ENCODE measurements around the gene SARDH. TPM values are rescaled to one million over a fixed set of nuclear protein-coding genes. Genes with fewer than 3 reads are reported as not detected.

Gene SARDH
- total and polyA plus RNA-seq, 9 of the 15 experiments (the other 6 are each of a cell fraction or from before 2014, with no cell fraction given) = 0.14 TPM; not detected in 8

DNA sequence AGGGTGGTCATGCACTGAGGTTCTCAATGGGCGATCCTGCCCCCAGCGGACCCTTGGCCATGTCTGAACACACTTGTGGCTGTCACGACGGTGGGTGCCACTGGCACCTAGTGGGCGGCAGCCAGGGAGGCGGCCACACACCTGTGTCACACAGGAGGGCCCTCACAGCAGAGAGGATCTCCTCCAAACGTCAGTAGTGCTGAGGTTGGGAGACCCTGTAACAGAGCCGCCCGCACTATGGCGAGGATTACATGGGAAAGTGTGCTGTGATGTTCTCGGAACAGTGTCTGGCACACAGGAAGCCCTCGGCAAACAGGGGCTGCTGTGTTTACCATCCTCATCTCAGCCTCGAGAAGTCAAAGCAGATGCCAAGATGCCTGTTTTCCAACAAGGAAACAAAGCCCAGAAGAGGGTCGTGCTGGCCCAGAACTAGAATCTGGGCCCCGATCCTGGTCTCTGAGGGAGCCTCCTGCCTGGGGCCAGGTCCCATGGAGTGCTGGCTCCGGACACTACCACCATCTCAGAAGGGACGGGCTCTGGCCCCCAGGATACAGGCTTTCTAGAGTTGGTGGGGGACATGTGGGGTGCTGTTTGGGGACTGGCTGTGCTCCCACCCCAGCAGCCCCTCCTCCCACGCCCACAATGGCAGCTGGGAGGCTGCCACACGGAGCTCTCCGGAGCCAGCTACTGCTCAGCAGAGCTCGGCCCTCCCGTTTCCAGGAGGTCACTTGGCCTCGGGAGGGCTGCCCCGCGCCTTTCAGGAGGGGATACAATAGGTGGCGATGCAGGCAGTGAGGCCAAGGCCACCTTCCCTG is 53.8 kb downstream of the SARDH start (continued):
- TF ChIP-seq TAF7 (tag; IDR thresholded peaks at IDR 0.05) = no peak
- no peak for TF ChIP-seq GABPB2 (CRISPR knock-in tag; conservative IDR thresholded peaks at IDR 0.05)
- no peak for TF ChIP-seq NCOR1 (IDR thresholded peaks at IDR 0.05)
- no peak for TF ChIP-seq MCM7 (IDR thresholded peaks at IDR 0.05)
- TF ChIP-seq ETS2 (tag; IDR thresholded peaks at IDR 0.05; ENCODE audit: borderline replicate concordance, poor library complexity, severe bottlenecking) = no peak
- TF ChIP-seq, protein P1, sequence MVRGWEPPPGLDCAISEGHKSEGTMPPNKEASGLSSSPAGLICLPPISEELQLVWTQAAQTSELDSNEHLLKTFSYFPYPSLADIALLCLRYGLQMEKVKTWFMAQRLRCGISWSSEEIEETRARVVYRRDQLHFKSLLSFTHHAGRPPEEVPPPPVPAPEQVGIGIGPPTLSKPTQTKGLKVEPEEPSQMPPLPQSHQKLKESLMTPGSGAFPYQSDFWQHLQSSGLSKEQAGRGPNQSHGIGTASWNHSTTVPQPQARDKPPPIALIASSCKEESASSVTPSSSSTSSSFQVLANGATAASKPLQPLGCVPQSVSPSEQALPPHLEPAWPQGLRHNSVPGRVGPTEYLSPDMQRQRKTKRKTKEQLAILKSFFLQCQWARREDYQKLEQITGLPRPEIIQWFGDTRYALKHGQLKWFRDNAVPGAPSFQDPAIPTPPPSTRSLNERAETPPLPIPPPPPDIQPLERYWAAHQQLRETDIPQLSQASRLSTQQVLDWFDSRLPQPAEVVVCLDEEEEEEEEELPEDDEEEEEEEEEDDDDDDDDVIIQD (CRISPR knock-in tag; IDR thresholded peaks at IDR 0.05) = no peak

DNA sequence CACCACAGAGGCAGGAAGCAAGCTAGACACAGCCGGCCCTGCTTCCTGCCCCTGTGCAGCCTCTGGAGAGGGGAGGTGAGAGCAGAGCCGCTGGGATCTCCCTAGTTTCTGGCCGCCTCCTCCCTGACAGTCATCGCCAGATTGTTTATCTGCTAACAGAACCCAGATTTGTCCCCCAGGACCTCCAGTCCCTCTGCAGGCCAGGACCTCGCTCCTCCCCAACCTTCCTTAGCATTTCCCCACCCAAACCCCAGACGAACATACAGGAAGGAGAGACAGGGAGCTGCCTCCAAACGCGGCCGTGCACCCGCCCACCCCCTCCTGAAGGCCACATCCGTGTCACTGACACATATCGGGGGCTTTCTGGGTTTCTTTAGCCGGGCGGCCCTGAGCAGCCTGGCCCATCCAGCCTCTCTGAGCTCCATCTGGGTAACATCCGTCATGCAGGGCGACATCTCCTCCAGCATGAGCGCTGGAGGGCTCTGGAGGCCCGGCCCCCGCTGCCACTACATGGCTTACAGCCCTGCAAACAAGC is 54.5 kb downstream of the SARDH start:
- Histone ChIP-seq H3K9ac (ENCODE audit: insufficient read depth in 1 of 2, low read depth in 2 of 2, low read length in 2 of 2) (no peak overlapping the region), H3K9me3 (replicated peaks; ENCODE audit: control insufficient read depth, insufficient read depth, low read depth, low read length) (no peaks in the 10 kb centered on the region), H3K79me2 (ENCODE audit: control insufficient read depth, insufficient read depth, low read length) (no peaks in the 10 kb centered on the region), H3K4me1 (replicated peaks in 1 of 2; ENCODE audit: control insufficient read depth in 2 of 2, insufficient read depth in 2 of 2, low read length in 2 of 2) (peaks cover 0 to 5% of the 10 kb centered on the region in 2 experiments; a peak in 1 of 5 replicates), H3K27ac (ENCODE audit: extremely low read depth, low read depth, low read length) (no peak overlapping the region), H3K36me3 (ENCODE audit: control insufficient read depth, insufficient read depth, low read length) (no peaks in the 10 kb centered on the region), H3K4me3 (no peak overlapping the region), H3K27me3 (ENCODE audit: control insufficient read depth in 2 of 2, insufficient read depth in 2 of 2, low read length in 2 of 2) (peaks cover 26 to 91% of the 10 kb centered on the region in 2 experiments; a peak in 4 of 5 replicates), H2AFZ (ENCODE audit: low read depth, low read length) (no peak overlapping the region), H3K4me2 (ENCODE audit: insufficient read depth, low read length) (no peak overlapping the region), H3K9me1 (ENCODE audit: control insufficient read depth, insufficient read depth, low read length) (no peaks in the 10 kb centered on the region), H4K20me1 (replicated peaks; ENCODE audit: control insufficient read depth, insufficient read depth, low read length) (peaks cover 4% of the 10 kb centered on the region; the same call in 1 of the 2 replicates)
- no peak; the same call in 2 of the 3 replicates for ATAC-seq
- TF ChIP-seq, protein P2, sequence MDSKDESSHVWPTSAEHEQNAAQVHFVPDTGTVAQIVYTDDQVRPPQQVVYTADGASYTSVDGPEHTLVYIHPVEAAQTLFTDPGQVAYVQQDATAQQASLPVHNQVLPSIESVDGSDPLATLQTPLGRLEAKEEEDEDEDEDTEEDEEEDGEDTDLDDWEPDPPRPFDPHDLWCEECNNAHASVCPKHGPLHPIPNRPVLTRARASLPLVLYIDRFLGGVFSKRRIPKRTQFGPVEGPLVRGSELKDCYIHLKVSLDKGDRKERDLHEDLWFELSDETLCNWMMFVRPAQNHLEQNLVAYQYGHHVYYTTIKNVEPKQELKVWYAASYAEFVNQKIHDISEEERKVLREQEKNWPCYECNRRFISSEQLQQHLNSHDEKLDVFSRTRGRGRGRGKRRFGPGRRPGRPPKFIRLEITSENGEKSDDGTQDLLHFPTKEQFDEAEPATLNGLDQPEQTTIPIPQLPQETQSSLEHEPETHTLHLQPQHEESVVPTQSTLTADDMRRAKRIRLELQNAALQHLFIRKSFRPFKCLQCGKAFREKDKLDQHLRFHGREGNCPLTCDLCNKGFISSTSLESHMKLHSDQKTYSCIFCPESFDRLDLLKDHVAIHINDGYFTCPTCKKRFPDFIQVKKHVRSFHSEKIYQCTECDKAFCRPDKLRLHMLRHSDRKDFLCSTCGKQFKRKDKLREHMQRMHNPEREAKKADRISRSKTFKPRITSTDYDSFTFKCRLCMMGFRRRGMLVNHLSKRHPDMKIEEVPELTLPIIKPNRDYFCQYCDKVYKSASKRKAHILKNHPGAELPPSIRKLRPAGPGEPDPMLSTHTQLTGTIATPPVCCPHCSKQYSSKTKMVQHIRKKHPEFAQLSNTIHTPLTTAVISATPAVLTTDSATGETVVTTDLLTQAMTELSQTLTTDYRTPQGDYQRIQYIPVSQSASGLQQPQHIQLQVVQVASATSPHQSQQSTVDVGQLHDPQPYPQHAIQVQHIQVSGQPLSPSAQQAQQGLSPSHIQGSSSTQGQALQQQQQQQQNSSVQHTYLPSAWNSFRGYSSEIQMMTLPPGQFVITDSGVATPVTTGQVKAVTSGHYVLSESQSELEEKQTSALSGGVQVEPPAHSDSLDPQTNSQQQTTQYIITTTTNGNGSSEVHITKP (IDR thresholded peaks at IDR 0.05; ENCODE audit: partially characterized antibody) = no peak
- TF ChIP-seq, protein P3, sequence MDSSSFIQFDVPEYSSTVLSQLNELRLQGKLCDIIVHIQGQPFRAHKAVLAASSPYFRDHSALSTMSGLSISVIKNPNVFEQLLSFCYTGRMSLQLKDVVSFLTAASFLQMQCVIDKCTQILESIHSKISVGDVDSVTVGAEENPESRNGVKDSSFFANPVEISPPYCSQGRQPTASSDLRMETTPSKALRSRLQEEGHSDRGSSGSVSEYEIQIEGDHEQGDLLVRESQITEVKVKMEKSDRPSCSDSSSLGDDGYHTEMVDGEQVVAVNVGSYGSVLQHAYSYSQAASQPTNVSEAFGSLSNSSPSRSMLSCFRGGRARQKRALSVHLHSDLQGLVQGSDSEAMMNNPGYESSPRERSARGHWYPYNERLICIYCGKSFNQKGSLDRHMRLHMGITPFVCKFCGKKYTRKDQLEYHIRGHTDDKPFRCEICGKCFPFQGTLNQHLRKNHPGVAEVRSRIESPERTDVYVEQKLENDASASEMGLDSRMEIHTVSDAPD (CRISPR knock-in tag; IDR thresholded peaks at IDR 0.05) = no peak
- ChIA-PET CTCF (ENCODE audit: low intra/inter-chr PET ratio) (no interaction called here), POLR2A (interaction anchor here (0.5 to 1.1 kb wide), 4 partner anchors 14 to 140 kb away, joined by 3 read pairs; no protein-coding TSS in a partner anchor)
- no peak for FAIRE-seq
- BruUV-seq (replicated peaks) = no TSS peak
- in situ Hi-C loops (cut with MboI) (no loop called here), intact Hi-C loops (cut with micrococcal nuclease) (no loop called here)
- 1% methylated on average over 17 of the region's 19 CpGs for WGBS (ENCODE audit: insufficient coverage, low coverage, missing lambda C conversion rate)
- no peak for DNase-seq (ENCODE audit: extremely low read depth in 1 of 4, low spot score in 3 of 4)
